Measurements from ENCODE around the gene ASIC1. TPM values are rescaled to one million over a fixed set of nuclear protein-coding genes. Genes with fewer than 3 reads are reported as not detected.

The ASIC1 gene
- total and polyA plus RNA-seq, 2 of the 4 experiments (the other 2 are of a cell fraction): 1.6 to 9.9 TPM

DNA sequence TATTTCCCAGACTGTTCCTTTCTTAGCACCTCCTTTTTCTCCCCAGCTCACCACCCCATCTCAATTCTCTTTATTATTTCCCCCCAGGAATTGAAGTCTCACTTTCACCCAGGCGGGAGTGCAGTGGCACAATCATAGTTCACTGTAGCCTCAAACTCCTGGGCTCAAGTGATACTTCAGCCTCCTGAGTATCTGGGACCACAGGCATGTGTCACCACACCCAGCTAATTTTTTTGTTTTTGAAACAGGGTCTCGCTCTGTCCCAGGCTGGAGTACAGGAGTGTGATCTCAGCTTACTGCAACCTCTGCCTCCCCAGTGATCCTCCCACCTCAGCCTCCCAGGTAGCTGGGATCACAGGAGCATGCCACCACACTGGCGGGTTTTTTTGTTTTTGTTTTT, 43.1 kb upstream of the ASIC1 start:
- CTCF ChIA-PET: no interaction called here
- no peak overlapping the region for H3K27ac ChIP-seq (ENCODE audit: insufficient read depth, low read length)
- BruUV-seq (replicated peaks): no TSS peak

More for the DNA sequence above, 43.1 kb upstream of the ASIC1 start:
- TF ChIP-seq MXI1 (IDR thresholded peaks at IDR 0.05; ENCODE audit: borderline replicate concordance, low read depth, low read length) (no peak), SMC3 (IDR thresholded peaks at IDR 0.05; ENCODE audit: low read depth, low read length) (no peak), CEBPB (IDR thresholded peaks at IDR 0.05; ENCODE audit: low read depth, low read length) (no peak), MAZ (IDR thresholded peaks at IDR 0.05; ENCODE audit: borderline replicate concordance, low read depth, low read length) (no peak), CHD1 (IDR thresholded peaks at IDR 0.05; ENCODE audit: low read depth, low read length) (no peak), RAD21 (IDR thresholded peaks at IDR 0.05; ENCODE audit: low read length) (no peak), RFX5 (IDR thresholded peaks at IDR 0.05; ENCODE audit: low read depth, low read length) (no peak)
- TF ChIP-seq, protein P1, sequence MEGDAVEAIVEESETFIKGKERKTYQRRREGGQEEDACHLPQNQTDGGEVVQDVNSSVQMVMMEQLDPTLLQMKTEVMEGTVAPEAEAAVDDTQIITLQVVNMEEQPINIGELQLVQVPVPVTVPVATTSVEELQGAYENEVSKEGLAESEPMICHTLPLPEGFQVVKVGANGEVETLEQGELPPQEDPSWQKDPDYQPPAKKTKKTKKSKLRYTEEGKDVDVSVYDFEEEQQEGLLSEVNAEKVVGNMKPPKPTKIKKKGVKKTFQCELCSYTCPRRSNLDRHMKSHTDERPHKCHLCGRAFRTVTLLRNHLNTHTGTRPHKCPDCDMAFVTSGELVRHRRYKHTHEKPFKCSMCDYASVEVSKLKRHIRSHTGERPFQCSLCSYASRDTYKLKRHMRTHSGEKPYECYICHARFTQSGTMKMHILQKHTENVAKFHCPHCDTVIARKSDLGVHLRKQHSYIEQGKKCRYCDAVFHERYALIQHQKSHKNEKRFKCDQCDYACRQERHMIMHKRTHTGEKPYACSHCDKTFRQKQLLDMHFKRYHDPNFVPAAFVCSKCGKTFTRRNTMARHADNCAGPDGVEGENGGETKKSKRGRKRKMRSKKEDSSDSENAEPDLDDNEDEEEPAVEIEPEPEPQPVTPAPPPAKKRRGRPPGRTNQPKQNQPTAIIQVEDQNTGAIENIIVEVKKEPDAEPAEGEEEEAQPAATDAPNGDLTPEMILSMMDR (conservative IDR thresholded peaks at IDR 0.05; ENCODE audit: low read depth, low read length): no peak
- no peaks in the 10 kb centered on the region; the same call in none of the 2 replicates for H4K20me1 ChIP-seq (ENCODE audit: insufficient read depth, low read length)
- intact Hi-C loops (cut with micrococcal nuclease): no loop called here
- no peak overlapping the region for H2AFZ ChIP-seq (replicated peaks; ENCODE audit: low read length, poor library complexity)
- POLR2A ChIA-PET (ENCODE audit: unreplicated experiment): no interaction called here
- H3K56ac ChIP-seq (ENCODE audit: extremely low read depth, insufficient read depth, low read length): no peak overlapping the region
- 100% methylated on average over 1 of the region's 3 CpGs; no CpG with 5 or more reads in 1 of the 2 experiments for WGBS, 2 experiments (ENCODE audit: extremely low coverage in 2 of 2, insufficient read length in 1 of 2)
- H2AK9ac ChIP-seq (replicated peaks; ENCODE audit: low read depth, low read length, poor library complexity): no peak overlapping the region
- no peak overlapping the region for H4K91ac ChIP-seq (ENCODE audit: insufficient read depth, low read depth, low read length)
- no peak overlapping the region for H2BK5ac ChIP-seq (ENCODE audit: low read depth, low read length, poor library complexity, severe bottlenecking)
- H3K27me3 ChIP-seq (ENCODE audit: control insufficient read depth, insufficient read depth, low read length): no peaks in the 10 kb centered on the region
- no peak overlapping the region for H3K14ac ChIP-seq (replicated peaks; ENCODE audit: low read depth, low read length)
- no peak overlapping the region for H2BK15ac ChIP-seq (ENCODE audit: low read depth, low read length)
- no peaks in the 10 kb centered on the region for H3K9me3 ChIP-seq (ENCODE audit: control insufficient read depth, insufficient read depth, low read length)
- H3K23ac ChIP-seq (ENCODE audit: low read depth, low read length): no peak overlapping the region
- no peak overlapping the region for H3K4ac ChIP-seq (ENCODE audit: low read depth, low read length)
- H3K9ac ChIP-seq (ENCODE audit: low read depth, low read length): no peak overlapping the region
- DNase-seq (no peak), ATAC-seq (ENCODE audit: low read depth) (no peak)
- in situ Hi-C loops (cut with MboI; ENCODE audit: low sequenced_read_pairs): no loop called here
- no peak overlapping the region for H3K4me3 ChIP-seq (ENCODE audit: insufficient read depth, low read depth, low read length)
- no peak overlapping the region for H3K4me2 ChIP-seq (ENCODE audit: low read depth, low read length)
- H3K18ac ChIP-seq (ENCODE audit: low read depth, low read length): no peak overlapping the region
- dilution Hi-C loops (cut with HindIII; ENCODE audit: low sequenced_read_pairs, unreplicated experiment): no loop called here
- 0 out of 2 replicates have a peak, but pooled peaks cover 3% of the 10 kb centered on the region for H3K36me3 ChIP-seq (ENCODE audit: control insufficient read depth, insufficient read depth, low read length)
- peaks cover 24 to 40% of the 10 kb centered on the region in 2 experiments for H3K79me1 ChIP-seq (ENCODE audit: low read depth in 1 of 2, low read length in 2 of 2)
- H4K8ac ChIP-seq (ENCODE audit: low read depth in 2 of 2, low read length in 2 of 2): peak overlapping the region in 1 of 2 experiments; percentile 24; a peak in 1 of 4 replicates
- H2AK5ac ChIP-seq (ENCODE audit: low read depth, low read length): no peak overlapping the region
- H4K5ac ChIP-seq (ENCODE audit: low read depth, low read length): no peak overlapping the region; the same call in 1 of the 2 replicates
- H3K9me1 ChIP-seq (ENCODE audit: insufficient read depth, low read length): peaks cover 4% of the 10 kb centered on the region; the same call in 1 of the 2 replicates
- peaks cover 6% of the 10 kb centered on the region for H3K4me1 ChIP-seq (ENCODE audit: control insufficient read depth, insufficient read depth, low read length)
- H2BK120ac ChIP-seq (ENCODE audit: low read depth, low read length): no peak overlapping the region
- H2BK20ac ChIP-seq (ENCODE audit: low read depth, low read length): no peak overlapping the region

Measured in IMR-90 (cell line).